B cell (primary cell): ENCODE measurements around the gene RBPJL. TPM values are rescaled to one million over a fixed set of nuclear protein-coding genes. Genes with fewer than 3 reads are reported as not detected.

Experiments used
- ATAC-seq: fragments of 200-7000 bp; cut with Tn5 transposase; one replicate; pipeline ENCODE4 v1.10.0; 2021; ENCODE audit warnings: low read depth, mild to moderate bottlenecking, moderate number of reproducible peaks, moderate library complexity
- CTCF ChIA-PET: fragments of 350-600 bp; sonication (Branson Sonifier 250); formaldehyde crosslinking; loops from one replicate; lab custom pipeline; 2021; ENCODE audit warnings: antibody characterized with exemption, inconsistent platforms; lab: Charles Lee
- POLR2A ChIA-PET: fragments of 350-600 bp; sonication (Branson Sonifier 250); formaldehyde crosslinking; loops from one replicate; lab custom pipeline; 2021; ENCODE audit warnings: antibody characterized with exemption; lab: Charles Lee
- DNase-seq: peaks from one replicate; pipeline ENCODE4 v3.0.0; 2013
- H2AFZ ChIP-seq: 2 replicates; pipeline ENCODE4 v1.6.1; 2012; ENCODE audit warnings: mild to moderate bottlenecking, low read depth, low read length; ENCODE audit not compliant: insufficient read depth, poor library complexity, severe bottlenecking
- H3K27ac ChIP-seq, 2 donors: 1 replicate in 1 of 2; 2 replicates in 1 of 2; pipeline ENCODE4 v1.5.1; 2012 to 2013; ENCODE audit warnings: low read length in 2 of 2, mild to moderate bottlenecking in 2 of 2, moderate library complexity in 1 of 2
- H3K27me3 ChIP-seq, 4 experiments: fragments of 200-600 bp in 1 of 4; sonication (generic) in 1 of 4; replicated peaks in 1 of 4; 1 replicate in 2 of 4; 2 replicates in 2 of 4; pipeline versions ENCODE4 v1.6.1 to v1.7.0; 2013 to 2016; ENCODE audit warnings: low read length in 3 of 4, mild to moderate bottlenecking in 2 of 4, mixed read lengths in 1 of 4, moderate library complexity in 1 of 4; ENCODE audit not compliant: insufficient read depth in 4 of 4, control insufficient read depth in 3 of 4; ENCODE audit errors: control extremely low read depth in 1 of 4
- H3K36me3 ChIP-seq, 2 experiments: replicated peaks in 1 of 2; 1 replicate in 1 of 2; 2 replicates in 1 of 2; pipeline versions ENCODE4 v1.6.1 to v1.7.1; 2013; ENCODE audit warnings: low read length in 1 of 2; ENCODE audit not compliant: insufficient read depth in 2 of 2, control insufficient read depth in 1 of 2; ENCODE audit errors: control extremely low read depth in 1 of 2, extremely low read depth in 1 of 2
- H3K4me1 ChIP-seq, 2 donors: fragments of 200-600 bp in 1 of 2; sonication (generic) in 1 of 2; 1 replicate in 1 of 2; 2 replicates in 1 of 2; pipeline versions ENCODE4 v1.5.1 to v1.6.1; 2013 to 2017; ENCODE audit warnings: low read length in 2 of 2; ENCODE audit not compliant: control insufficient read depth in 2 of 2, insufficient read depth in 2 of 2
- H3K4me2 ChIP-seq: replicated peaks from 2 replicates; pipeline ENCODE3; 2012; ENCODE audit warnings: mild to moderate bottlenecking, low read depth, low read length; ENCODE audit not compliant: poor library complexity, severe bottlenecking
- H3K4me3 ChIP-seq, 5 experiments: fragments of 200-600 bp in 1 of 5; sonication (generic) in 1 of 5; 1 replicate in 3 of 5; 2 replicates in 2 of 5; pipeline versions ENCODE4 v1.5.1 to v1.7.0; 2011 to 2016; ENCODE audit warnings: low read length in 4 of 5, mild to moderate bottlenecking in 4 of 5, low read depth in 2 of 5, control low read depth in 1 of 5, moderate library complexity in 1 of 5; ENCODE audit not compliant: insufficient read depth in 1 of 5; ENCODE audit errors: control extremely low read depth in 1 of 5, extremely low read depth in 1 of 5
- H3K79me2 ChIP-seq: fragments of 200-600 bp; sonication (generic); one replicate; pipeline ENCODE4 v1.6.0; 2016; ENCODE audit warnings: low read length; ENCODE audit not compliant: control insufficient read depth, insufficient read depth
- H3K9ac ChIP-seq: fragments of 200-600 bp; sonication (generic); 2 replicates; pipeline ENCODE4 v1.6.1; 2017; ENCODE audit warnings: mild to moderate bottlenecking, low read length, moderate library complexity
- H3K9me3 ChIP-seq, 3 donors: one replicate each; pipeline versions ENCODE4 v1.6.1 to v1.7.1; 2013; ENCODE audit warnings: low read length in 2 of 3; ENCODE audit not compliant: control insufficient read depth in 2 of 3, insufficient read depth in 1 of 3; ENCODE audit errors: control extremely low read depth in 1 of 3
- H4K20me1 ChIP-seq: 2 replicates; pipeline ENCODE4 v1.6.0; 2012; ENCODE audit warnings: mild to moderate bottlenecking, low read length; ENCODE audit not compliant: insufficient read depth, control insufficient read depth, poor library complexity, severe bottlenecking
- H3K27ac Mint-ChIP-seq: one replicate; pipeline ENCODE4 v1.8.0; 2021; ENCODE audit warnings: mixed read lengths
- H3K27me3 Mint-ChIP-seq: one replicate; pipeline ENCODE4 v1.8.0; 2021; ENCODE audit warnings: mixed read lengths
- H3K4me1 Mint-ChIP-seq: one replicate; pipeline ENCODE4 v1.8.0; 2021; ENCODE audit warnings: mixed read lengths
- H3K4me3 Mint-ChIP-seq: one replicate; pipeline ENCODE4 v1.8.0; 2021; ENCODE audit warnings: mixed read lengths
- H3K9me3 Mint-ChIP-seq: one replicate; pipeline ENCODE4 v1.8.0; 2022; ENCODE audit warnings: mixed read lengths; ENCODE audit not compliant: insufficient read depth
- EZH2 ChIP-seq: IDR thresholded peaks from 2 replicates; pipeline ENCODE4 v1.6.1; 2012; ENCODE audit warnings: borderline replicate concordance, low read depth, mild to moderate bottlenecking, moderate library complexity, low read length; ENCODE audit not compliant: insufficient read depth, poor library complexity, severe bottlenecking
- WGBS: methylation state at CpG from one replicate; pipeline ENCODE4 v1.1.5; 2013; ENCODE audit warnings: missing lambda C conversion rate; ENCODE audit not compliant: insufficient coverage; 5-methylcytosine and 5-hydroxymethylcytosine counted together
- intact Hi-C: fragments of 100-400 bp; cut with micrococcal nuclease; formaldehyde crosslinking; loops from one replicate; pipeline ENCODE4 v1.10.0; 2022
- polyA plus RNA-seq: library from polyadenylated mRNA; depleted of rRNA; stranded (reverse); fragments of >200 nt; gene quantifications from 2 replicates; pipeline ENCODE4 v1.2.3, GENCODE V29; 2012
- total RNA-seq, 2 donors: library from RNA; stranded (reverse); fragments of 120-200 nt in 1 of 2; gene quantifications; 1 replicate in 1 of 2; 2 replicates in 1 of 2; pipeline versions ENCODE4 v1.2.3 to v1.2.4, GENCODE V29; 2013 to 2022
- TF ChIP-seq, protein P1 (sequence below): fragments of 200-600 bp; IDR thresholded peaks from one replicate; pipeline ENCODE4 v1.8.0; 2022; ENCODE audit warnings: antibody characterized with exemption, mild to moderate bottlenecking

Gene RBPJL
- total and polyA plus RNA-seq, 2 donors (not counting 1 experiment from before 2014, with no cell fraction given) = not detected

DNA sequence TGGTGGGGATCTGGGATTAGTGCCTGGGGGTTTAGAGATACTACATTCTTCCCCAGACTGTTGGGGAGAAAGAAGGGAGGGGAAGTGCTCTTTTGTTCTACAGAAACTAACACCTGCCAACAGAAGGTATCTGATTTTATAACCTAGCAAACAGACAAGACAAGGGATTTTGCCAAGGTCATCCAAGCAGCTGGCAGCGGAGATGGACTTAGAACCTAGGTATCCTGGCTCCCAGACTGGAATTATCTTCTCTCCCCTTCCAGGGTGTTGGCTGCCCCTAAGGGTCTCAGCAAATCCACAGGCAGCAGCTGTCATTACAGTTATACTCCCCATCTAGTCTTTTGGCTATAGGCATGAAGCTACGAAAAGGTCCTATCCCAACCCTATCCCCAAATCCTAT lies 33.2 kb downstream of the RBPJL start:
- no peaks in the 10 kb centered on the region for H3K79me2 ChIP-seq
- intact Hi-C loops = no loop called here
- TF ChIP-seq, protein P1, sequence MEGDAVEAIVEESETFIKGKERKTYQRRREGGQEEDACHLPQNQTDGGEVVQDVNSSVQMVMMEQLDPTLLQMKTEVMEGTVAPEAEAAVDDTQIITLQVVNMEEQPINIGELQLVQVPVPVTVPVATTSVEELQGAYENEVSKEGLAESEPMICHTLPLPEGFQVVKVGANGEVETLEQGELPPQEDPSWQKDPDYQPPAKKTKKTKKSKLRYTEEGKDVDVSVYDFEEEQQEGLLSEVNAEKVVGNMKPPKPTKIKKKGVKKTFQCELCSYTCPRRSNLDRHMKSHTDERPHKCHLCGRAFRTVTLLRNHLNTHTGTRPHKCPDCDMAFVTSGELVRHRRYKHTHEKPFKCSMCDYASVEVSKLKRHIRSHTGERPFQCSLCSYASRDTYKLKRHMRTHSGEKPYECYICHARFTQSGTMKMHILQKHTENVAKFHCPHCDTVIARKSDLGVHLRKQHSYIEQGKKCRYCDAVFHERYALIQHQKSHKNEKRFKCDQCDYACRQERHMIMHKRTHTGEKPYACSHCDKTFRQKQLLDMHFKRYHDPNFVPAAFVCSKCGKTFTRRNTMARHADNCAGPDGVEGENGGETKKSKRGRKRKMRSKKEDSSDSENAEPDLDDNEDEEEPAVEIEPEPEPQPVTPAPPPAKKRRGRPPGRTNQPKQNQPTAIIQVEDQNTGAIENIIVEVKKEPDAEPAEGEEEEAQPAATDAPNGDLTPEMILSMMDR = no peak
- TF ChIP-seq EZH2 = no peak
- peaks cover 7% of the 10 kb centered on the region for H3K27me3 Mint-ChIP-seq
- DNase-seq (no peak), ATAC-seq (no peak)
- no peaks in the 10 kb centered on the region for H4K20me1 ChIP-seq
- H2AFZ ChIP-seq = no peak overlapping the region
- H3K9me3 ChIP-seq = no peaks in the 10 kb centered on the region
- no peak overlapping the region for H3K27ac ChIP-seq
- no peak overlapping the region for H3K4me3 ChIP-seq
- H3K36me3 ChIP-seq = no peaks in the 10 kb centered on the region
- no peaks in the 10 kb centered on the region for H3K4me1 Mint-ChIP-seq
- H3K27ac Mint-ChIP-seq = no peak overlapping the region
- ChIA-PET POLR2A (no interaction called here), CTCF (no interaction called here)
- WGBS = 94% methylated on average over 2 of the region's 2 CpGs
- no peak overlapping the region for H3K4me3 Mint-ChIP-seq
- no peaks in the 10 kb centered on the region for H3K9me3 Mint-ChIP-seq
- no peak overlapping the region for H3K4me2 ChIP-seq
- peaks cover 0 to 16% (median 0%) of the 10 kb centered on the region in 4 experiments for H3K27me3 ChIP-seq
- no peak overlapping the region for H3K9ac ChIP-seq
- H3K4me1 ChIP-seq = no peaks in the 10 kb centered on the region

DNA sequence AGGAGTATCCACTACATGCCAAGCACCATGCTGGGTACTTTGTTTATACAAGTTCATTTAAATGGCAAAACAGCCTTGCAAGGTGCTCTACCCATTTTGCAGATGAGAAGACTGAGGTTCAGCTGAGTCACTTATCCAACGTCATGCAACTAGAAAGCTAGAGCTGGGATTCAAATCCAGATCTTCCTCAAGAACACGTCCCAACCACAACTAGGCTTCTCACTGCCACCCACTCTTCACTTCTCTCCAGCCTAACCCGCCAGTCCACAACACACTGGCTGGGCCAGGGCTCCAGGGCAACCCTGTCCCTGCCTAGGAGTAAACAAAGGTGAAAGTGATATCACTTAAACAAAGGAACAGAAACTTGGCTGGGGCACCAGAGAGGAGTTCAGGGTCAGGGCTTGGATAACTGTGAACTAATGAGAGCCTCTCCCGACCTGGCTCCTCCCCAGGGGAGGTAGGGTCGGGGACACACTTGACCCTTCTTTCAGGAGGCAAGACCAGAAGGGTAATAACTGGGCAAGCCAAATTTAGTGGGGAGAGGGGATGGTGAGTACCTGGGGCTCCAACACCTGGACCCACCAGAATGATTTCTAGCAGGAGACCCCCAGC lies 33.7 kb downstream of the RBPJL start:
- Mint-ChIP-seq H3K4me3 (no peak overlapping the region), H3K4me1 (no peaks in the 10 kb centered on the region), H3K27ac (no peak overlapping the region), H3K27me3 (peaks cover 11% of the 10 kb centered on the region), H3K9me3 (no peaks in the 10 kb centered on the region)
- Histone ChIP-seq H4K20me1 (no peaks in the 10 kb centered on the region), H2AFZ (no peak overlapping the region), H3K9ac (no peak overlapping the region), H3K36me3 (no peaks in the 10 kb centered on the region), H3K27me3 (peaks cover 0 to 16% (median 0%) of the 10 kb centered on the region in 4 experiments), H3K27ac (no peak overlapping the region), H3K4me1 (no peaks in the 10 kb centered on the region), H3K4me3 (no peak overlapping the region), H3K9me3 (no peaks in the 10 kb centered on the region), H3K4me2 (no peak overlapping the region), H3K79me2 (no peaks in the 10 kb centered on the region)
- ChIA-PET CTCF (interaction anchor here (0.9 to 1.8 kb wide), 2 partner anchors 46 to 110 kb away, joined by 3 to 4 read pairs; no protein-coding TSS in a partner anchor), POLR2A (no interaction called here)
- TF ChIP-seq, protein P1 = no peak
- no peak for TF ChIP-seq EZH2
- 93% methylated on average over 3 of the region's 5 CpGs for WGBS
- no peak for ATAC-seq
- DNase-seq = no peak
- intact Hi-C loops = no loop called here
